Activated naive CD4-positive, alpha-beta T cell (primary cell): Measurements from ENCODE around the gene CCDC38.
A peak's percentile ranks its signal among the peaks of the same experiment; 100 is the strongest.
"Not testable (repeated sequence)": the region's sequence is repeated elsewhere in the genome, so short reads cannot be mapped to it uniquely, and the experiment has no call there.

Experiments
- DNase-seq, 4 experiments: peaks; one replicate each; lab custom pipeline; 2025; lab: John Stamatoyannopoulos, UW

Gene CCDC38

GRCh38 chr12:95942524-95943329, at the start of gene CCDC38:
Gene CCDC38, minus strand, starts transcription at chr12:95942614. Its CDS starts 6,105 bp downstream, at chr12:95936509.
- DNase-seq = peak; percentile 50 to 72 (median 68)

DNA sequence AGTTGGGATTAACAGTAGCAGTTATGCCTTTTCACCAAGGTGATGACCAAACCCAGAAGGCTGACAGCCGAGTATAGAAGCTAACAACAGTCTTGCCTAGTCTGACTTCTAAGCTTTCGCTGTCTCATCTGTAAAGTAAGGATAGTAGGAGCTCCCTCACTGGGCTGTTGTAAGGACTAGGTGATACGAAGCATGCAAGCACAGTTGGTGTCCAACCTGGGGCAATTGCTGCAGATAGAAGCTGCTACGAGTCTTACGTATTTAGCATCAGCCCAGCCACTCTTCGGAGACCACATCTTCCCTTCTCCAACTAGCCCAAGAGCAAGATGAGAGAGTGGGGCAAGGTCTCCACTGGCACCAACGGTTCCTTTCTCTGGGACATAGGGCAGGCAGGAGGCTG, 47.7 kb upstream of the CCDC38 start:
- no peak for DNase-seq

GRCh38 chr12:95989504-95990123, 47.2 kb upstream of the CCDC38 start:
- DNase-seq = no peak

DNA sequence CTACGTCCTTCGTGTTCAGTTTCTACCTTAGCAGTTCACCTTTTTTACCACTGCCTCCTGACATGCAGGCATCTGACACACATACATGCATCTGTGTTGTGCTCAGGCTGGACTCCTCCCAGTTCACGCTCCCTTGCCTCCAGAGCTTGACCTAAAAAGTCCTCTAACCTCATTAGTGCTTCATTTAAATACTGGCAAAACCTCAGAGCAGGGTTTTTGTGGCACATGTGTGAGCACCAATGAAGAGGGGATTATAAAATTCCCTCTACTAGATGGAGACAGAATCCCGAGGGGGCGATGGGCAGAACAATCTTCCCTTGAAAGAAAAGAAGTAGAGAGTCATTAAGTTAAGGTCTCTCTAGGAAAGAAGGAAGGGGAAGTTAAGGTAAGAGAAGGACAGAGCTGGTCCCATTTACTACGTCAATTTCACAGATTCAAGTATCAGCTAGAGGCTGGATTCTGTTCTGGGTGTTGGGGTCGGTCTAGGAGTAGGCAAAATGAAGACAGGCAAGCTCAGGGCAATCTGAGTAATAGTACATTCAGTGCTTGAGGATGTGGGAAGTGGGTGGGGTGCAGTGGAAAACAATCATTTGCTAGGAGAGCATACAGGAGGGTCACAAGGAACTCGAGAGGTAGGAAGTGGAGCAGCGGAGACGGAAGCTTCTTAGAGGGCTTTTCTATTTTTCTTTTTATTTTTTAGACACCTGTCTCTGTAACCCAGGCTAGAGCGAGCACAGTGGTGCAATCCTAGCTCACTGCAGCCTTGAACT, 46.3 kb upstream of the CCDC38 start:
- DNase-seq = no peak

DNA sequence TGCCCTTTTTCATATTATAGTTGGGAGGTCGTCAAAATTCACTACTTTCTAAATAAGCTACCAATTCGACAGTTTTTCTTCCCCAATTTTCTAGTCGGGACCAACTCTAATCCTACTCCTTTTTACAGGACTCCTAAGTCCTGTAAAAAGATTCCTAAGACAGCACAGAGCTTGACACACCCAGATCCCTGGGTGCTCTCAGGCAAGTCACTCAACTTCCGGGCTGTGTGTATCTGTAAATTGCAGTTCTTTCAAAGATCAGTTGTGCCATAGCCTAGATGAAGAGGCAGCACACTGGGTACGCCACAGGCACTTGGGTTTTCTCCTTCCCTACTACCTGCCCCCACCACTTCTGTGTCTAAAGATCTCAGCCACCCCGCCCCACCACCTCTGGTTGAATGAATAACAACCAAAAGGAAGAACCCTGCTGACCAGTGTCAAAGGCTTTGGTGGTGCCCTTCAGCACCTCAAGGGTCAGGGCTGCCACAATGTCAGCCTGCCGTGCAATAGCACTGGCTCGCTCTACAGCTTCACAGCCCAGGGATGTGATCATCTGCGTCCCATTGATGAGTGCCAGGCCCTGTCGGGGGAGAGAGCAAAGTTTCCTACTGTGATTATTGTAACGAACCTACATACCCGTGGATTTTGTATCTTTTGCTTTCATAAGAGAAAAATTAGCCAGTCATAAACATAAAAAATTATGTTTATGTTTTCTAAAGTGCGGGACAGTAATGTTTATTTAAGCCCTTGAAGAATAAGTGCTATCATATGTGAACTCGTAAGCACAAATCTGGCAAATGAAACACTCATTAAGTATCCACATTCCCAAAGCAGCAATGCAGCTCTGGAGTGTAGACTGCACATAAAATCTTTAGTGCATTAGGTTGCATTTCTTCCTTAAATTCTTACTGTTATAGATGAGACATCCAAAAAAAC, 44.5 kb upstream of the CCDC38 start:
- no peak for DNase-seq

DNA sequence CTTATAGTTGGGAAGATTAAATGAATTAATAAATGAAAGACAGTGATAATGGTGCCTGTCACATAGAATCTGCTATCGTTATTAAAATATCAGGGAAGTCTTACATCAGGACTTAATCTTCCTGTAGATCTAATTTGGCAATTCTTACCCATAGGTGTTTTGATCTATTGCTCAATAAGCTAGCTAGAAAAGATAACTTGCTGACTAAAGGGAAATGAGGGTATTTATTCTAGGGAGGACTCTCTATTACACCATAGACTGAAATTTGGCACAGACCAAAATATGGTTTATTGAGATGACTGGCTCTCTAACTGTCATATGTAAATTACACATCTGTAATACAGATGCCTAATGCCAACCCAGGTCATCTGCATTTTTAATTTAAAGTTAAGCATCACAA, 42.3 kb upstream of the CCDC38 start:
- DNase-seq = no peak

- DNase-seq = no peak
These were observed 40.2 kb upstream of the CCDC38 start for GRCh38 chr12:95982602-95983001.

DNA sequence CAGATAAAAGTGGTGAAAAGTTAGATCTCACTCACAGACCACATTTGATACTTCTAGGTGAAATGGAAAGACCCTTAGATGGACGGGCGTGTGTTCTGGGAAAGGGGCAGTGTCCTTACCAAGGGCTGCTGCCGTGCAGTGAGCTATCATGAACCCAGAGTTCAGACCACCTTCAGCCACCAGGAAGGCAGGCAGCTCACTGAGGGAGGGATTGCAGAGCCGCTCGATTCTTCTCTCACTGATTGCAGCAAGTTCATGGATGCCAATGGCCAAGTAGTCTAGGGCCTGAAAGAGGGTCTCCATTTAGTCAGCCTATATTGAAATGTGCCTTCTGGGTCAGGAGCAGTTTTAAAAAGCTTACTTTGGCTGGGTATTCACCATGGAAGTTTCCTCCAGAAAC, 38.0 kb upstream of the CCDC38 start:
- no peak for DNase-seq

GRCh38 chr12:95978774-95979173, 36.4 kb upstream of the CCDC38 start:
- DNase-seq = no peak

DNA sequence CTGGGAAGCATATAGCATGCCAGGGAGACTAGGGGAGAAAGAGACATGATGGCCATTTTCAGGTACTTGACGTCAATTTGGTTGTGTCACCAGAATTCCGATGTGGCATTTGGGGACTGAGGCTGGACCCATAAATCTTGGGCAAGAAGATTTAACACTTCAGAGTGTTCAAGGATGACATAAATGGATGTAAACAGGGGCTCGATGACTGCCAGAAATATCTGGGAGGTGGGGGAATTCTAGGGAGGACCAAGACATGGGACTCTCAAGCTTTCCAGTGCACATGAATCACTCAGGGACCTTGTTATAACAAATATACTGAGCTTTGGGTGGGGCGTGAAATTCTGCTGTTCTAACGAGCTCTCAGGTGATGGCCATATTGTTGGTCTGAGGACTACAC, 35.9 kb upstream of the CCDC38 start:
- DNase-seq = no peak

- no peak for DNase-seq
These were observed 35.4 kb upstream of the CCDC38 start for GRCh38 chr12:95977764-95978305.

GRCh38 chr12:95976416-95976832, 34.0 kb upstream of the CCDC38 start:
- no peak for DNase-seq

- DNase-seq = no peak
These were observed 33.1 kb upstream of the CCDC38 start for GRCh38 chr12:95975491-95975890.

DNA sequence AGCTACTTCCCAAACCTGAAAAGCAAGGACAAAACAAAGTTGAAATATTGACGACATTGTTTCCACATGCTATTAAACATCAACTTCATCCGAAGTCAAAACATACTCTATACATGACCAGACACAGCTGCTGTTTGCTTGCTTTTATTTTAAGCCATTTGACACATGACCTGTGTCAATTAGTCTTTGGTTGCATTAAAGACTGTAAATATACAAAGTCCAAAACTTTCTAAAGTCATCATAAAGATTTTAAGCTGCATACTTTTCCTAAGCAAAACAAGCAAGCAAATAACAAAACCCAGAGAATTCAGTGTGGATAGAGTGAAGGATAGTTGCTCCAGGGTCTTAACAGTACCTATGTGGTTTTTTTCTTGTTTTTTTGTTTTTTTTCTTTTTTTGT, 31.9 kb upstream of the CCDC38 start:
- DNase-seq = no peak

DNA sequence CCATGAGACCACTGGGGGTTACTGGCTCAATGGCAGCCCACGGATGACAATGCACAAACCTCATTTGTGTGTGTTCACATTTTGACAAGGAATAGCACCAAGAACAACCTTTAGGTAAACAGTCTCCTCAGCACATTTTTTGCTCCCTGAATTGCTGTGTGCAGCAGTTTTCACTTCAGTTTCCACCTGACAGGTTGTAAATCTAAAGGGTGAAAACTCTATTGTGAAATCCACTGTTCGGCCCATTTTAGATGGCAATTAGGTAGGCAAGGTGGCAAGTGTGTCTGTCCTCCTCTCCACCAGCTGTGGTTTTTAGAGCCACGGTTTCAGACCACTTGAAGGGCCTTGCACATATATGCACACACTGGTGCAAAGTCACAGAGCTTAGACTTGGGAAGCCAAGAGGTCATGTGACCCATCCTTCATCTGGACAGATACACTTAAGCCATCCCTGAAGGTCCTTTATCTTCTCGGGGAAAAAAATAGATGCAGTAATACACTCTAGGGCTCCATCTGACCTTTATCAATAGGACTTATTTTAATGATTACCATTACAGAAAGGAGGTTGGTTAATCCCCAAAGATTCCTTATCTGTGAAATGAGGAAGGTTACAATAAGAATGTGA, 30.5 kb upstream of the CCDC38 start:
- no peak for DNase-seq

GRCh38 chr12:95970905-95971304, 28.5 kb upstream of the CCDC38 start:
- DNase-seq = no peak

DNA sequence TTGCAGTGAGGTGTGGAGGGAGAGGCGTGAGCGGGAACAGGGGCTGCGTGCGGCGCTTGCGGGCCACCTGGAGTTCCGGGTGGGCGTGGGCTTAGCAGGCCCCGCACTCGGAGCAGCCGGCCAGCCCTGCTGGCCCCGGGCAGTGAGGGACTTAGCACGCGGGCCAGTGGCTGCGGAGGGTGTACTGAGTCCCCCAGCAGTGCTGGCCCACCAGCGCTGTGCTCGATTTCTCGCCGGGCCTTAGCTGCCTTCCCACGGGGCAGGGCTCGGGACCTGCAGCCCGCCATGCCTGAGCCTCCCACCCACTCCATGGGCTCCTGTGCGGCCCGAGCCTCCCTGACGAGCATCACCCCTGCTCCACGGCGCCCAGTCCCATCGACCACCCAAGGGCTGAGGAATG, 26.7 kb upstream of the CCDC38 start:
- not testable (repeated sequence) for DNase-seq

- no peak for DNase-seq
These were observed 24.9 kb upstream of the CCDC38 start for GRCh38 chr12:95967301-95967700.

- no peak for DNase-seq
These were observed 24.0 kb upstream of the CCDC38 start for GRCh38 chr12:95966287-95966870.

DNA sequence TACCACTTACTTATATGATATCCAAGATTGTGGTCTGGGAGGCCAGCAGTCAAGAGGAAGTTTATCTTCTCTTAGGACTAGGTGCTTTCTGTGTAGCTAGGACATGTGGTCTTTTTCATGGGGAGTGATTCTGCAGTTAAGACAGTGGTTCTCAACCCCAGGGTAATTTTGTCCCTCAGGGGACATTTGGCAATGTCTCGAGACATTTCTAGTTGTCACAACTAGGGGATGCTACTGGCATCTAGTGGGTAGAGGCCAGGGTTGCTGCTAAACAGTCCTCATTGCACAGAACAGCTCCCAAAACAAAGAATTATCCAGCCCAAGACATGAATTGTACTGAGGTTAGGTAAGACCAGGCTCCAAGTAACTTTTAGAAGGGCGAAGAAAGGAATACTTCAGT, 20.7 kb upstream of the CCDC38 start:
- DNase-seq = no peak

- no peak for DNase-seq
These were observed 19.8 kb upstream of the CCDC38 start for GRCh38 chr12:95962222-95962621.
